MM.1S (cell line): ENCODE data around the gene TP73.

Experiments
- CTCF ChIP-seq: fragments of 300-600 bp; sonication (generic); IDR thresholded peaks from 2 replicates; pipeline ENCODE4 v1.5.1; 2016; ENCODE audit warnings: antibody characterized with exemption, low read length, mixed read lengths
- EZH2 ChIP-seq: fragments of 300-600 bp; sonication (generic); optimal IDR thresholded peaks from 2 replicates; pipeline ENCODE3; 2017; ENCODE audit warnings: low read depth, mild to moderate bottlenecking, antibody characterized with exemption, low read length, mixed read lengths
- EZH2phosphoT487 ChIP-seq: fragments of 300-600 bp; sonication (generic); IDR thresholded peaks from 2 replicates; pipeline ENCODE4 v1.6.1; 2018; ENCODE audit warnings: antibody characterized with exemption, low read length

GRCh38 chr1:3706651-3707297, 54.5 kb downstream of the TP73 start:
- TF ChIP-seq CTCF: no peak
- no peak for TF ChIP-seq EZH2phosphoT487
- TF ChIP-seq EZH2: no peak
